ENCODE data around the gene PRND. TPM values are rescaled to one million over a fixed set of nuclear protein-coding genes. Genes with fewer than 3 reads are reported as not detected.

PRND gene
- total and polyA plus RNA-seq, 2 donors (not counting 3 experiments of a cell fraction or from before 2014, with no cell fraction given), result 0.18 TPM; not detected in 1

GRCh38 chr20:4749326-4749725 is 27.6 kb downstream of the PRND start:
- FAIRE-seq (no peak), DNase-seq (ENCODE audit: low read depth, low spot score) (no peak)
- Histone ChIP-seq H3K79me2 (ENCODE audit: control insufficient read depth, insufficient read depth, low read length) (no peaks in the 10 kb centered on the region), H3K4me2 (ENCODE audit: insufficient read depth, low read length) (no peak overlapping the region), H2AFZ (ENCODE audit: low read depth, low read length) (no peak overlapping the region), H4K20me1 (replicated peaks; ENCODE audit: control insufficient read depth, extremely low read depth, insufficient read depth, low read length) (no peaks in the 10 kb centered on the region), H3K36me3 (ENCODE audit: control insufficient read depth in 2 of 2, extremely low read depth in 1 of 2, insufficient read depth in 2 of 2, low read length in 2 of 2) (no peaks in the 10 kb centered on the region), H3K9me1 (replicated peaks; ENCODE audit: control insufficient read depth, extremely low read depth, insufficient read depth, low read length) (no peaks in the 10 kb centered on the region), H3K4me3 (replicated peaks in 1 of 3; ENCODE audit: insufficient read depth in 1 of 3, low read depth in 1 of 3, low read length in 3 of 3) (no peak overlapping the region), H3K27ac (ENCODE audit: insufficient read depth, low read depth, low read length) (no peak overlapping the region), H3K9me3 (replicated peaks; ENCODE audit: control insufficient read depth, insufficient read depth, low read length) (no peaks in the 10 kb centered on the region), H3K9ac (replicated peaks; ENCODE audit: extremely low read depth, insufficient read depth, low read length) (no peak overlapping the region), H3K27me3 (ENCODE audit: control insufficient read depth in 2 of 2, insufficient read depth in 2 of 2, low read length in 2 of 2) (peaks cover 28 to 36% of the 10 kb centered on the region in 2 experiments), H3K4me1 (ENCODE audit: control insufficient read depth, extremely low read depth, insufficient read depth, low read length) (peaks cover 8% of the 10 kb centered on the region)
- intact Hi-C loops (cut with micrococcal nuclease), result loop anchor here (1.0 kb wide), 1 partner anchor 18 kb away; no protein-coding TSS in a partner anchor
- BruUV-seq (replicated peaks), result no TSS peak
- ChIA-PET CTCF (interaction anchor here (1.2 to 3.2 kb wide), 6 partner anchors 9 to 352 kb away, joined by 3 to 10 read pairs (median 6); no protein-coding TSS in a partner anchor), POLR2A (no interaction called here)
- no peak for TF ChIP-seq POLR2A (IDR thresholded peaks at IDR 0.05; ENCODE audit: low read depth, low read length)
- TF ChIP-seq JUN (IDR thresholded peaks at IDR 0.05; ENCODE audit: borderline replicate concordance, insufficient read depth, insufficient read length, low read depth), result no peak
- TF ChIP-seq MAX (IDR thresholded peaks at IDR 0.05; ENCODE audit: insufficient read depth, insufficient read length), result no peak
- no peak for TF ChIP-seq GATA2 (IDR thresholded peaks at IDR 0.05; ENCODE audit: insufficient read depth, insufficient read length, low read depth, low read length)
- TF ChIP-seq CTCF (IDR thresholded peaks at IDR 0.05; ENCODE audit: extremely low read depth in 1 of 2, insufficient read depth in 1 of 2, low read depth in 1 of 2, low read length in 2 of 2), result no peak
- TF ChIP-seq EZH2 (IDR thresholded peaks at IDR 0.05; ENCODE audit: borderline replicate concordance, low read depth, low read length, severe bottlenecking), result no peak
- no peak for TF ChIP-seq MYC (IDR thresholded peaks at IDR 0.05; ENCODE audit: low read depth, low read length)
- no peak for TF ChIP-seq FOS (IDR thresholded peaks at IDR 0.05; ENCODE audit: borderline replicate concordance, insufficient read depth, low read length)
- no peak for TF ChIP-seq POLR2AphosphoS5 (IDR thresholded peaks at IDR 0.05; ENCODE audit: insufficient read depth, low read depth, low read length)
- dilution Hi-C loops (cut with MboI; ENCODE audit: extremely low pct_ligation_motif_present, low sequenced_read_pairs), result no loop called here

All from endothelial cell of umbilical vein (primary cell).